GM18867 (cell line): ENCODE results near the gene RSRC2.

Experiments used
- ATAC-seq: cut with Tn5 transposase; IDR thresholded peaks from one replicate; pipeline ENCODE4 v1.9.1; 2021; ENCODE audit warnings: mild to moderate bottlenecking, moderate library complexity; ENCODE audit not compliant: unreplicated experiment

Gene RSRC2

DNA sequence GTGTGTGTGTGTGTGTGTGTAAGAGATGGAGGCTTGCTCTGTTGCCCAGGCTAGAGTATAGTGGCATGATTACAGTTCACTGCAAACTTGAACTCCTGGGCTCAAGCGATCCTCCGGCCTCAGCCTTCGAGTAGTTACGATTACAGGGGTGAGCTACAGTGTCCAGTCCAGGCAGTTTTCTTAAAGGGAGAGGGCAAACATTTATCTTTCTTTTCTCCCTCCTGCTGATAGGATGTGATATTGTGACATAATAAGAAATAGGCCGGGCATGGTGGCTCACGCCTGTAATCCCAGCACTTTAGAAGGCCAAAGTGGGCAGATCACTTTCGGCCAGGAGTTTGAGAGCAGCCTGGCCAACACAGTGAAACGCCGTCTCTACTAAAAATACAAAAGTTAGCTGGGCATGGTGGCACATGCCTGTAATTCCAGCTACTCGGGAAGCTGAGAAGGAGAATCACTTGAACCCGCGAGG is 72.5 kb downstream of the RSRC2 start:
- ATAC-seq, result no peak
